ENCODE results near the gene NUDT19. TPM values are rescaled to one million over a fixed set of nuclear protein-coding genes. Genes with fewer than 3 reads are reported as not detected.

Gene NUDT19
- total RNA-seq, 1 experiment from 2014 or later: 22.1 TPM

GRCh38 chr19:32671883-32672593, 19.6 kb upstream of the NUDT19 start:
- no peak overlapping the region for H3K4me2 ChIP-seq (ENCODE audit: low read length)
- no peak overlapping the region for H3K4me3 ChIP-seq (replicated peaks in 1 of 2; ENCODE audit: low read depth in 1 of 2, low read length in 2 of 2)
- no peak for TF ChIP-seq CBX3 (IDR thresholded peaks at IDR 0.05; ENCODE audit: low read depth)
- TF ChIP-seq REST (IDR thresholded peaks at IDR 0.05; ENCODE audit: low read depth): no peak
- no peak for TF ChIP-seq POLR2AphosphoS5 (IDR thresholded peaks at IDR 0.05; ENCODE audit: low read depth, low read length)
- no peak for TF ChIP-seq SIN3A (IDR thresholded peaks at IDR 0.05; ENCODE audit: low read depth)
- TF ChIP-seq MAX (IDR thresholded peaks at IDR 0.05): no peak
- TF ChIP-seq SRF (IDR thresholded peaks at IDR 0.05; ENCODE audit: low read depth): no peak
- TF ChIP-seq TCF7L2 (IDR thresholded peaks at IDR 0.05; ENCODE audit: borderline replicate concordance, extremely low read depth, insufficient read depth, insufficient read length): no peak
- no peak for TF ChIP-seq EZH2 (IDR thresholded peaks at IDR 0.05)
- TF ChIP-seq POLR2A (IDR thresholded peaks at IDR 0.05; ENCODE audit: borderline replicate concordance, extremely low read depth, insufficient read depth, insufficient read length): no peak
- no peak for TF ChIP-seq ZBTB33 (IDR thresholded peaks at IDR 0.05; ENCODE audit: extremely low read depth, insufficient replicate concordance, low read length)
- TF ChIP-seq SP1 (IDR thresholded peaks at IDR 0.05; ENCODE audit: low read depth): no peak
- TF ChIP-seq RAD21 (IDR thresholded peaks at IDR 0.05; ENCODE audit: low read depth): no peak
- BruUV-seq (replicated peaks): no TSS peak
- CTCF ChIA-PET: no interaction called here
- H3K4me1 ChIP-seq (ENCODE audit: control insufficient read depth in 1 of 2, insufficient read depth in 2 of 2, low read length in 2 of 2): peaks cover 18 to 27% of the 10 kb centered on the region in 2 experiments
- peaks cover 73% of the 10 kb centered on the region for H3K79me2 ChIP-seq (ENCODE audit: insufficient read depth, low read length)
- 0 out of 4 replicates have a peak, but pooled peaks cover 0 to 4% of the 10 kb centered on the region in 2 experiments for H3K36me3 ChIP-seq (ENCODE audit: control insufficient read depth in 1 of 2, insufficient read depth in 2 of 2, low read length in 2 of 2)
- H3K9me2 ChIP-seq (ENCODE audit: insufficient read depth): no peaks in the 10 kb centered on the region
- no peak for ATAC-seq
- no peaks in the 10 kb centered on the region for H3K27me3 ChIP-seq (ENCODE audit: insufficient read depth, low read length)
- POLR2A ChIA-PET: no interaction called here
- H3K9ac ChIP-seq (ENCODE audit: low read length): no peak overlapping the region
- RAD21 ChIA-PET (ENCODE audit: low non-redundant PET in 1 of 2, low total read pairs in 2 of 2, uncharacterized antibody in 2 of 2, unreplicated experiment in 2 of 2): no interaction called here
- no peak overlapping the region for H2AFZ ChIP-seq (ENCODE audit: low read depth, low read length, poor library complexity, severe bottlenecking)
- H3K27ac ChIP-seq (ENCODE audit: low read depth, low read length): no peak overlapping the region
- intact Hi-C loops (cut with micrococcal nuclease): no loop called here
- no peaks in the 10 kb centered on the region for H3K9me3 ChIP-seq (ENCODE audit: control insufficient read depth in 1 of 2, insufficient read depth in 1 of 2, low read depth in 1 of 2, low read length in 2 of 2)
- H4K20me1 ChIP-seq (ENCODE audit: insufficient read depth): no peaks in the 10 kb centered on the region
- no peak for DNase-seq (ENCODE audit: low read depth, low spot score)
